ENCODE results near the gene BRSK1.

BRSK1 gene

GRCh38 chr19:55283548-55284377, at the start of gene BRSK1:
TSS of gene BRSK1 (plus strand) at chr19:55283997. CDS start at chr19:55284443, 446 bp downstream.
- DNase-seq (ENCODE audit: low read depth, low spot score) = peak; percentile 87

GRCh38 chr19:55238030-55238429, 45.8 kb upstream of the BRSK1 start:
- no peak for DNase-seq (ENCODE audit: low read depth, low spot score)

- no peak for DNase-seq (ENCODE audit: low read depth, low spot score)
These were observed 44.8 kb upstream of the BRSK1 start for GRCh38 chr19:55239004-55239403.

GRCh38 chr19:55240713-55241020, 43.1 kb upstream of the BRSK1 start:
- no peak for DNase-seq (ENCODE audit: low read depth, low spot score)

GRCh38 chr19:55241143-55241934, 42.5 kb upstream of the BRSK1 start:
- DNase-seq (ENCODE audit: low read depth, low spot score) = no peak

- DNase-seq (ENCODE audit: low read depth, low spot score) = no peak
These were observed 41.8 kb upstream of the BRSK1 start for GRCh38 chr19:55241935-55242464.

GRCh38 chr19:55242517-55242916, 41.3 kb upstream of the BRSK1 start:
- no peak for DNase-seq (ENCODE audit: low read depth, low spot score)

GRCh38 chr19:55244004-55244680, 39.7 kb upstream of the BRSK1 start:
- DNase-seq (ENCODE audit: low read depth, low spot score) = no peak

GRCh38 chr19:55245236-55245904, 38.4 kb upstream of the BRSK1 start:
- no peak for DNase-seq (ENCODE audit: low read depth, low spot score)

GRCh38 chr19:55246462-55247451, 37.0 kb upstream of the BRSK1 start:
- no peak for DNase-seq (ENCODE audit: low read depth, low spot score)

- peak; percentile 11 for DNase-seq (ENCODE audit: low read depth, low spot score)
These were observed 36.1 kb upstream of the BRSK1 start for GRCh38 chr19:55247621-55248099.

- no peak for DNase-seq (ENCODE audit: low read depth, low spot score)
These were observed 35.6 kb upstream of the BRSK1 start for GRCh38 chr19:55248166-55248675.

- no peak for DNase-seq (ENCODE audit: low read depth, low spot score)
These were observed 35.1 kb upstream of the BRSK1 start for GRCh38 chr19:55248704-55249103.

- no peak for DNase-seq (ENCODE audit: low read depth, low spot score)
These were observed 34.0 kb upstream of the BRSK1 start for GRCh38 chr19:55249841-55250240.

GRCh38 chr19:55250262-55251036, 33.3 kb upstream of the BRSK1 start:
- DNase-seq (ENCODE audit: low read depth, low spot score) = no peak

- DNase-seq (ENCODE audit: low read depth, low spot score) = peak; percentile 63
These were observed 32.3 kb upstream of the BRSK1 start for GRCh38 chr19:55251341-55252081.

- DNase-seq (ENCODE audit: low read depth, low spot score) = no peak
These were observed 30.8 kb upstream of the BRSK1 start for GRCh38 chr19:55252760-55253663.

Data from astrocyte of the hippocampus (primary cell).